GM18907 (cell line): ENCODE data around the gene ANKRD53.
"Not testable (repeated sequence)": the region's sequence is repeated elsewhere in the genome, so short reads cannot be mapped to it uniquely, and the experiment has no call there.

Source experiments
- ATAC-seq: cut with Tn5 transposase; IDR thresholded peaks from one replicate; pipeline ENCODE4 v1.9.1; 2021; ENCODE audit warnings: mild to moderate bottlenecking, moderate library complexity; ENCODE audit not compliant: unreplicated experiment

Gene ANKRD53

GRCh38 chr2:71005271-71006202, 27.1 kb downstream of the ANKRD53 start:
- ATAC-seq: no peak

- ATAC-seq: no peak
Observed at GRCh38 chr2:71006323-71006722, 27.9 kb downstream of the ANKRD53 start.

DNA sequence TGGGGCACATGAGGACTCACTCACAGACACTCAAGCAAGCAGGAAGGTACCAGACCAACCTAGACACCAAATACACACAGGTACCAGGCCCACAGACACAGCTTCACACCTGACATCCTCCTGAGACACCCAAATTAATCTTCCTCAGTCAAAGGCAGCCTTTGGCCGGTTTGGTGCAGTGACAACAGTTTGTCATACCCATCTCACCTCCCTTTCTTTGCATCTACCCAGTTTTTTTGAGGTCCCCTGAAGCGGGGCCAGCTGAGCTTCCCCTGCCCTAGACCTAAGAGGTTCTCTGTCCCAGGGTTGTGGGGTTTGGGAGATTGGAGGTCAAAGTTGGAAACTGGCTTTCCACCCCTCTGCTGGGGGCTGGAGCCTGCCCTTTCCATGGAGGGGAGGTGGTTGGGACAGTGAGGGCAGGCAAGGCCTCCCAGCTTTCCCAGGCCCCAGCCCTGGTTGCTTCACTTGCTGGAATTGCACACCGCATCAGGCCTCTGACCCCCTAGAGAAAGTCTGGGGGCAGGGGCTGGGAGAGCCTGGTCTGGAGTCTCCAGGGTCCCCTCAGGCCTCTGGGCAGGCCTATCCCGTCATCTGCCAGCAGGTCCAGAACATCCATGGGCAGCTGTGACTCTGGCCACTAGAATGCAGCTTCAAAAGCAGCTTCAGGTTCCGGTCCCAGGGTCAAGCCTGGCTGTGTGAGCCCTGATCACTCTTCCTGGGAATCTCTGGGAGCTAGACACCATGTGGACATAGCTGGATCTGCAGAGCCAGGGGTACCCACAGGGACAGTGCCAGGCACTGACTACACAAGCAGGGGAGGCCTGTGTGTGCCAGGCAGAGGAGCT, 28.7 kb downstream of the ANKRD53 start:
- ATAC-seq: no peak

- no peak for ATAC-seq
Observed at GRCh38 chr2:71008342-71008741, 29.9 kb downstream of the ANKRD53 start.

DNA sequence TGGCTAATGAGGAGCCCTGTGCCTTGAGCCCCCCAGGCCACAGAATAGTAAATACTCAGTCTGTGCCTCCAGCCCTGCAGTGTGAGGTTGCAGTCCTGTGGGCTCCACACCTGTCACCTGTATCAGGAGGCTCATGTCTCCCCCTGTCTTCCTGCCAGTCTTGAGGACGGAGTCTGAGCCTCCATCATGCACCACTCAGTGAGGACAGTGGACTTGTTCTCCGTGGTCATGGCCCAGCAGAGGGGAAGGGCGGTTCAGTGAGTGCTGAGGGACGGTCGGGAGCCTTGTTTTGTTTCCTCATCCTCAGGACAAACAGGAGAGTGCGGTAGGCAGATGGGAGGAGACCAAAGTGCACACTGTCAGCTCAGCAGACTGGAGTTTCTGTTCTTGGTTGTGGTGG, 33.4 kb downstream of the ANKRD53 start:
- ATAC-seq: not testable (repeated sequence)

DNA sequence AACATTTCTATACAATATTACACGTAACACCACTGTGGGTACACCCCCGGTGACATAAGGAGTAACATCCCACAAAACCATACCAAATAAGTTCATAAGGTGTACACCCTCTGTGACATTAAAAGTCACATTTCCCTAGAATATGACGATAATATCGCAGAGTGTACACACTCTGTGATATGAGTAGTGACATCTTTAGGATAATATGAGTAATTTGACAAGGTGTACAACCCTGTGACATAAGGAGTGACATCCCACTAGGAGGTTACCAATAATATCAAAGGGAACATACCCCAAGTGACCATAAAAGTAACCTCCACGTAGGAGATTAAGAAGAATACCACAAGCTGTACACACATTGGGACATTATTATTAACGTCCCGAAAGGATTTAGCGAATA, 40.2 kb downstream of the ANKRD53 start:
- no peak for ATAC-seq

- ATAC-seq: not testable (repeated sequence)
Observed at GRCh38 chr2:71019989-71020388, 41.6 kb downstream of the ANKRD53 start.

DNA sequence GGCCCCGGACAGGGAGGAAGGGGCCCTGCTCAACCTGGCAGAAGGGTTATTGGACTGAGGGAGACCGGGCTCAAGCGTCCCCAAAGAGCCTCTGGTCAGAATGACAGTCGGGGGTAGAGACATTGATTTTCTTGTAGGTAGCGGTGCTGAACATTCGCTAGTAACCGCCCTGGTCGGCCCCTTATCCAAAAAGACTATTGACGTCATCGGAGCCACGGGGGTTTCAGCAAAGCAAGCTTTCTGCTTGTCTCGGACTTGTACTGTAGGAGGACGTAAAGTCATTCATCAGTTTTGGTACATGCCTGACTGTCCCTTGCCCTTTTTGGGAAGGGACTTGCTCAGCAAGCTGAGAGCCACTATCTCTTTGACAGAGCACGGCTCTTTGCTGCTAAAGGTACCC, 43.0 kb downstream of the ANKRD53 start:
- ATAC-seq: not testable (repeated sequence)

GRCh38 chr2:71023553-71024243, 45.3 kb downstream of the ANKRD53 start:
- ATAC-seq: not testable (repeated sequence)
